GM12878 (cell line): ENCODE results near the gene EPM2AIP1. TPM values are rescaled to one million over a fixed set of nuclear protein-coding genes. Genes with fewer than 3 reads are reported as not detected.
"Not testable (repeated sequence)": the region's sequence is repeated elsewhere in the genome, so short reads cannot be mapped to it uniquely, and the experiment has no call there.

Experiments used
- ATAC-seq: fragments of 200-7000 bp; cut with Tn5 transposase; 3 replicates; pipeline ENCODE4 v1.9.1; 2020; ENCODE audit warnings: mild to moderate bottlenecking, moderate library complexity
- BruUV-seq: library from RNA; stranded (reverse); fragments of 400-500 nt; replicated peaks from 2 replicates; lab custom pipeline; 2021; lab: Mats Ljungman, UMichigan
- CTCF ChIA-PET: fragments of 300-600 bp; sonication (Branson Sonifier 250); formaldehyde crosslinking; extraction: SDS; loops from one replicate; lab custom pipeline; 2021; ENCODE audit warnings: inconsistent platforms; lab: Yijun Ruan, JAX
- POLR2A ChIA-PET: fragments of 350-600 bp; formaldehyde crosslinking; extraction: SDS; loops from one replicate; lab custom pipeline; 2021; ENCODE audit warnings: inconsistent platforms; lab: Charles Lee
- RAD21 ChIA-PET: fragments of 300-600 bp; sonication (Branson Sonifier 250); formaldehyde crosslinking; loops from one replicate; lab custom pipeline; 2023; ENCODE audit warnings: antibody characterized with exemption; ENCODE audit not compliant: unreplicated experiment; lab: Charles Lee
- SMC1A ChIA-PET: fragments of 300-600 bp; sonication (Branson Sonifier 250); formaldehyde crosslinking; loops from one replicate; lab custom pipeline; 2023; ENCODE audit not compliant: unreplicated experiment, uncharacterized antibody; lab: Charles Lee
- DNase-seq: peaks from one replicate; pipeline ENCODE4 v3.0.0-alpha.2; 2011; ENCODE audit warnings: low read depth, low spot score
- FAIRE-seq: peaks from 3 replicates; lab custom pipeline; 2011; peaks lifted over from hg19 to GRCh38; lab: Jason Lieb, UNC
- H2AFZ ChIP-seq: 2 replicates; pipeline ENCODE4 v1.6.0; 2011; ENCODE audit warnings: low read depth, low read length, control low read depth; ENCODE audit not compliant: control insufficient read depth
- H3K27ac ChIP-seq: 2 replicates; pipeline ENCODE4 v1.5.1; 2011; ENCODE audit warnings: control low read depth; ENCODE audit not compliant: control insufficient read depth, insufficient read depth
- H3K27me3 ChIP-seq, 2 experiments: replicated peaks in 1 of 2; 2 replicates each; pipeline versions ENCODE4 v1.6.0 to v1.6.1; 2011; ENCODE audit warnings: low read length in 1 of 2; ENCODE audit not compliant: control insufficient read depth in 2 of 2, insufficient read depth in 2 of 2
- H3K36me3 ChIP-seq, 2 experiments: 2 replicates each; pipeline ENCODE4 v1.5.1; 2011; ENCODE audit warnings: low read length in 1 of 2; ENCODE audit not compliant: control insufficient read depth in 2 of 2, insufficient read depth in 2 of 2
- H3K4me1 ChIP-seq: 2 replicates; pipeline ENCODE4 v1.6.1; 2011; ENCODE audit warnings: mild to moderate bottlenecking, low read length, moderate library complexity, mixed read lengths; ENCODE audit not compliant: control insufficient read depth, insufficient read depth
- H3K4me2 ChIP-seq: 2 replicates; pipeline ENCODE4 v1.6.0; 2011; ENCODE audit warnings: control low read depth; ENCODE audit not compliant: control insufficient read depth, insufficient read depth
- H3K4me3 ChIP-seq: fragments of 200-600 bp; sonication (generic); 2 replicates; pipeline ENCODE4 v1.5.1; 2016
- H3K79me2 ChIP-seq: 2 replicates; pipeline ENCODE4 v1.6.0; 2011; ENCODE audit warnings: low read length; ENCODE audit not compliant: control insufficient read depth, insufficient read depth
- H3K9ac ChIP-seq: 2 replicates; pipeline ENCODE4 v1.8.0; 2011; ENCODE audit warnings: low read length, control low read depth, mixed read lengths; ENCODE audit not compliant: control insufficient read depth, insufficient read depth
- H3K9me3 ChIP-seq: replicated peaks from 3 replicates; pipeline ENCODE4 v1.5.1; 2011; ENCODE audit warnings: mild to moderate bottlenecking, low read length; ENCODE audit not compliant: control insufficient read depth, insufficient read depth
- H4K20me1 ChIP-seq: 2 replicates; pipeline ENCODE4 v1.6.0; 2011; ENCODE audit not compliant: control insufficient read depth, insufficient read depth
- CUX1 ChIP-seq: IDR thresholded peaks from 2 replicates; pipeline ENCODE4 v1.6.1; 2012; ENCODE audit warnings: improper control_type of control experiment, low read depth, low read length; ENCODE audit not compliant: insufficient replicate concordance
- WGBS: methylation state at CpG from one replicate; pipeline ENCODE4 v1.1.6; 2016; ENCODE audit warnings: low lambda C conversion rate; ENCODE audit not compliant: insufficient replicate concordance, insufficient coverage; ENCODE audit errors: missing lambda C conversion rate; 5-methylcytosine and 5-hydroxymethylcytosine counted together
- in situ Hi-C: fragments of 300-500 bp; cut with MboI; formaldehyde crosslinking; loops from 9 replicates; pipeline ENCODE4 v1.14.3; 2018; ENCODE audit warnings: mixed read lengths
- intact Hi-C: fragments of 100-400 bp; cut with micrococcal nuclease; formaldehyde crosslinking; loops from one replicate; pipeline ENCODE4 v1.14.2; 2022; ENCODE audit not compliant: unreplicated experiment
- polyA plus RNA-seq, 11 experiments: library from polyadenylated mRNA; depleted of rRNA in 4 of 11; unstranded in 6 of 11; stranded (reverse) in 5 of 11; fragments of >200 nt; fragmentation: Nextera tagmentation in 4 of 11; fragmentation: Illumina TruSeq in 1 of 11; extraction: Ambion mirVana in 4 of 11; extraction: Trizol in 1 of 11; gene quantifications; 1 replicate in 1 of 11; 2 replicates in 10 of 11; pipeline versions ENCODE4 v1.2.1 to v1.2.3, GENCODE V29; 2011 to 2016; ENCODE audit warnings: inconsistent platforms in 2 of 11, missing spikeins in 2 of 11, low read depth in 1 of 11
- total RNA-seq, 4 experiments: library from RNA; depleted of rRNA in 3 of 4; stranded (reverse); fragments of >200 nt in 3 of 4; fragmentation: Illumina TruSeq in 1 of 4; extraction: Trizol in 1 of 4; gene quantifications; 2 replicates each; pipeline versions ENCODE4 v1.2.1 to v1.2.3, GENCODE V29; 2013 to 2021

EPM2AIP1 gene
- total and polyA plus RNA-seq, 10 of the 15 experiments (the other 5 are each of a cell fraction or from before 2014, with no cell fraction given), result 5.5 to 31.9 (median 21.8) TPM

GRCh38 chr3:36964331-36964730, 28.6 kb downstream of the EPM2AIP1 start (continued):
- TF ChIP-seq CUX1, result no peak

- RAD21 ChIA-PET, H3K9ac ChIP-seq, H2AFZ ChIP-seq, H3K9me3 ChIP-seq, BruUV-seq, DNase-seq, FAIRE-seq, H3K4me2 ChIP-seq, H3K79me2 ChIP-seq, H3K27me3 ChIP-seq, H4K20me1 ChIP-seq, in situ Hi-C loops, ATAC-seq, H3K27ac ChIP-seq, H3K36me3 ChIP-seq, H3K4me3 ChIP-seq, POLR2A ChIA-PET, H3K4me1 ChIP-seq, intact Hi-C loops: not testable (repeated sequence)
- SMC1A ChIA-PET, result interaction anchor here (1.0 kb wide), 1 partner anchor 10 kb away, joined by 5 read pairs; no protein-coding TSS in a partner anchor
- CTCF ChIA-PET, result interaction anchor here (1.1 kb wide), 1 partner anchor 119 kb away, joined by 6 read pairs; no protein-coding TSS in a partner anchor
- WGBS, result 79% methylated on average over 7 of the region's 7 CpGs
Observed at GRCh38 chr3:36963008-36963407, 29.9 kb downstream of the EPM2AIP1 start.
